HG03565 (cell line): ENCODE data around the gene DIDO1.
A peak's percentile ranks its signal among the peaks of the same experiment; 100 is the strongest.
"Not testable (repeated sequence)": the region's sequence is repeated elsewhere in the genome, so short reads cannot be mapped to it uniquely, and the experiment has no call there.

Experiments
- ATAC-seq: cut with Tn5 transposase; IDR thresholded peaks from one replicate; pipeline ENCODE4 v1.9.1; 2021; ENCODE audit warnings: mild to moderate bottlenecking, moderate library complexity; ENCODE audit not compliant: unreplicated experiment

DIDO1 gene

DNA sequence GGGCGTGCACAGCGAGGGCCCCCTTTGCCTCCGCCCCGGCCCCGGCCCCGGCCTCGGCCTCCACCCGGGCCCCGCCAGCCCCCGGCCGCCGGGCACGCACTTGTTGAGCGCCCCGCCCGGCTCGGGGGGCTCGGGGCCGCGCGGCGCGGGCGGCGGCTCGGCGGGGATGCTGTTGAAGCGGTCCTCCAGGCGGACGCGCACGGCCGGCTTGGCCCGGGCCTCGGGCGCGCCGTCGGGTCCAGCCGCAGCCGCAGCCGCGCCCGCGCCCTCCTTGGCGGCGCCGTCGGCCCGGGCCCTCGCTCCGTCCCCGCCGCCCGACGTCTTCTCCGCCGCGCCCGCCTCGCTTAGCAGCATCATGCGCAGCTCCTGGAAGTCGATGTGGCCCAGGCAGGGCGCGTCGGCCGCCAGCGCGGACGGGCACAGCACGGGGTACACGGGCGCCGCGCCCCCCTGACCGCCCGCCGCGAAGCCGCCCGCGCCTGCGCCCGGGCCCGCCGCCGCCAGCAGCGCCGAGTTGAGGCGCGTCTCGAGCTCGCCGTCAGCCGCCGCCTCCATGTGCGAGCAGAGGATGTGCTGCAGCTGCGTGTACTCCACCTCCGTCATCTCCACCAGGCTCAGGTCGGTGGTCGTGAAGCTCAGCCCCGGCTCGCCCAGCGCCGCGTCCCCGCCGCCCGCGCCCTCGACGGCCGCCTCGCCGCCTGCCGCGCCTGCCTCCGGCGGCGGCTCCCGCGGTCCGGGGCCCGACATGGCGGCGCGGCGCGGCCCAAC lies 65.2 kb downstream of the DIDO1 start:
- peak; percentile 18 for ATAC-seq

DNA sequence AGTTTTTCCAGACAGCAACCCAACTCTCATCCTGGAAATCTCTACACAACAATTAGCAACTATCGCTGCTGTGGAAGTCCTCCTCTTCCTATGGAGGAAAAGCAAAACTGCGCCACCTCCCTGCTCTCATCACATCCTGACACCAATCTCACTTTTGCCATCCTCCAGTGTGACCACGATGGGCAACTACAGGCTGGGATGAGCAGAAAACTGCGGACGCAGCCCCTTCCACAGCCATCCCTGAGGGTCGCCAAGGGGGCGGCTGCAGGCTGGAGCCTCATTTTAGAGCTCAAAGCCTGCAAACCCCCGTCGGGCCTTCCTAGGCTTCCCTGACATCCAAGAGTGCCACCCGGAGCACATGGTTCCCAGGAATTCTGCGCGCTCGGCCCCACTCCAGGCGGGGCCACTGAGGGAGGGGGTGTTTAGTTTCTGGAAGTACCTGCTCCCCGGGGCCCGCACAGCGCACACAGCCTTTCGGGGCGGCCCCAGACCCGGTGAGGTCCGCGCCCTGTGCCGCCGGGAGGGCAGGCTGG lies 65.8 kb downstream of the DIDO1 start:
- ATAC-seq: no peak

DNA sequence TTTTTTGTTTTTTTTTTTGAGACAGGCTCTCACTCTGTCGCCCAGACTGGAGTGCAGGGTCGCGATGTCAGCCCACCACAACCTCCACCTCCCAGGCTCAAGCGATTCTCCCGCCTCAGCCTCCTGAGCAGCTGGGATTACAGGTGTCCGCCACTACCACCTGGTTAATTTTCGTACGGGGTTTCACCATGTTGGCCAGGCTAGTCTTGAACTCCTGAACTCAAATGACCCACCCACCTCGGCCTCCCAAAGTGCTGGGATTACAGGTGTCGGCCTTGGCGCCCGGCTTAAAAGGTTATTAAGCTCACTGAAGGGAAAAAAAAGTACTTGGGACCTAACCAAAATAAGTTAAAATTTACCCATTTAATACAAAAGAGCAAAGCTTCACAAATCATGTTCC lies 66.6 kb downstream of the DIDO1 start:
- ATAC-seq: no peak

DNA sequence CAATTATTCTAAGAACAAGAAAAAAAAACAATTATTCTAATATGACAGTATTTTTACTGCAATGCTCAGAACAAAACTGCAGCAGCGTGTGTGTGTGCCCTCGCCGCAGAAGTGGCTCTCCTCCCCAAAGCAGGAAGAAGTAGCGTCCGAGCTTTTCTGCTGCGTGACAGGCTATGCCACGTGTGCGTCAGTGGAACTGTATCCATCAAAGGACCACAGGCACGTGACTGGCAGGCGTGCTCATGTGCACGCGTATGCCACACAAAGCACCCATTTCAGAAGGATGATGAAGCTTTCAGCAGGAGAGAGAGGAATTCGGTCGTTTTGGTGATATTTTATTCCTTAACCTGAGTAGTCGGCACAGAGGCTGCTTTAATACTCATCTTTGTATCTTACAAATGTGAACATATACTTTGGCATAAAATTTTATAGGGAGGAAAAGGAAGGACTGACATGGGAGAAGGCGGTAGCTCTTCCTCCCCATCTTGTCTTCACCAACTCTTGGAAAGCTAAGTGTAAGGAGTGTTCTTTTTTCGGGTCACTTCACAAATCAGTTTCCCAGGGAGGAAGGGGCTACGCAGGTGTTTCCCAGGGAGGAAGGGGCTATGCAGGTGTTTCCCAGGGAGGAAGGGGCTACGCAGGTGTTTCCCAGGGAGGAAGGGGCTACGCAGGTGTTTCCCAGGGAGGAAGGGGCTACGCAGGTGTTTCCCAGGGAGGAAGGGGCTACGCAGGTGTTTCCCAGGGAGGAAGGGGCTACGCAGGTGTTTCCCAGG lies 68.1 kb downstream of the DIDO1 start:
- no peak for ATAC-seq

DNA sequence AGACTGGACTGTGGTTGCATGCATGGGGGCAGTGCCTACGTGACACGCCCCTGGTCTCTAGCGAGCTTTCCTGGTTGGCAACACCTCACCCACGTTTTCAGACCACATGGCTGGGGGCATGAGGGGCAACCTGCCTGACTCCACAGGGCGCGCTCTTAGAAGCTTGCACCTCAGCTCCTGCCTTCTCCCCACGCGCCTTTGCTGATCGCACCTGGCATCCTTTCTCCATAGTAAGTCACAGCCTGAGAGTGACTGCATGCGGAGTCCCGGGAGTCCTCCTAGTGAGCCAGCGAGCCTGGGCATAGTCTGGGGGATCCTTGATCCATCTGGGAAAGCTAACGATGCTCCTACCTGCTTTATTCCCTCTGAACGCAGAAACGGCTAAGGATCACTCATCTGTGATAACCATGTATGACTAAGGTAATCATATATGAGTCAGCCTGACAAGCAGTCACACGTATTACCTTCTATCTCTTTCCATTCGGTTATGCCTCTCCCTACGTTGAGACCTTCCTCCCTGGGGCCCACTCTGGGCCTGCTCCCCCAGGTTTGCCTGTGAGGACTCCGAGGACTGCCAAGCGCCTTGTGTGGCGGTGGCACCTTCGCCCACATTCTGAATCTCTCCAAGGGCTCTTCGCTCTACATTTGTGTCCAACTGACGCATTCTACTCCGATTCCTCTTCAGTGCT lies 69.2 kb downstream of the DIDO1 start:
- no peak for ATAC-seq

DNA sequence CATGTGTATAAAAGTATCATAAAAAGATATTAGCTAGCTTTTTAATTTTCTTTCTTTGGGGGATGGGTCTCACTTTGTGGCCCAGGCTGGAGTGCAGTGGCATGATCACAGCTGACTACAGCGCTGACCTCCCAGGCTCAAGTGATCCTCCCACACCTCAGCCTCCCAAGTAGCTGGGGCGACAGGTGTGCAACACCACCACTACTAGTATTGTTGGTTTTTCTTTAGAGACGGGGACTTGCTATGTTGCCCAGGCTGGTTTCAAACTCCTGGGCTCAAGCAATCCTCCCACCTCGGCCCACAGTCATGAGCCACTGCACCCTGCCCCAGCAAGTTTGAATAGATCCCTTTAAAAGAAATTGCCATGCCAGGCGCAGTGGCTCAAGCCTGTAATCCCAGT lies 71.2 kb downstream of the DIDO1 start:
- no peak for ATAC-seq

DNA sequence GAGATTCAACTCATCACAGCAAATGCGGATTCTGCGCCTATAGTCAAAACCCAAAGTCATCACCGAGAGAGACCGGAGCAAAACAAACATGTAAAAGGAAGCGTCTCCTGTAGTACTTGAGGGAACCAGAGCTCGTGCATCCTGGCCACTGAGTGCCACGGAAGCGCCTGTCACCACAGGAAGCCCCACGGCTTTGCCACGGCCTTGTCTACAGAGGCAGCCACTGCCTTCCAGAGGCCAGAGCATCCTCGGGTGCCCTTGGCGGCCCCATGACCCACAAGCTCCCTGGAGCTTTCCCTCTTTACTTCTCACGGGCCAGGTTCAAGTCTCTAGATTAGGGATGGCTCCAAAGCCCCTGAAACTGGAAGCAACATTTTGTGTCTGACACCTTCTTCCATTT lies 72.2 kb downstream of the DIDO1 start:
- no peak for ATAC-seq

DNA sequence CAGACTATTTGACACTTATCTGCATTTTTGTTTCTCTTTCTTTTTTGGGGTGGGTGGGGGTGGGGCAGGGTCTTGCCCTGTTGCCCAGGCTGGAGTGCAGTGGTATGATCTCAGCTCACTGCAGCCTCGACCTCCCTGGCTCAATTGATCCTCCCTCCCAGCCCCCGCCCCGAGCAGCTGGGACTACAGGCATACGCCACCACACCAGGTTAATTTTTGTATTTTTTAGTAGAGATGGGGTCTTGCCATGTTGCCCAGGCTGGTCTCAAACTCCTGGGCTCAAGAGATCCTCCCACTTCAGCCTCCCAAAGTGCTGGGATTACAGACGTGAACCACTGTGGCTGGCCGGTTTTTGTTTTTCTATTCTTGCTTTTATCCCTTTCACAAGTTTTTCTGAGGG lies 73.0 kb downstream of the DIDO1 start:
- not testable (repeated sequence) for ATAC-seq

DNA sequence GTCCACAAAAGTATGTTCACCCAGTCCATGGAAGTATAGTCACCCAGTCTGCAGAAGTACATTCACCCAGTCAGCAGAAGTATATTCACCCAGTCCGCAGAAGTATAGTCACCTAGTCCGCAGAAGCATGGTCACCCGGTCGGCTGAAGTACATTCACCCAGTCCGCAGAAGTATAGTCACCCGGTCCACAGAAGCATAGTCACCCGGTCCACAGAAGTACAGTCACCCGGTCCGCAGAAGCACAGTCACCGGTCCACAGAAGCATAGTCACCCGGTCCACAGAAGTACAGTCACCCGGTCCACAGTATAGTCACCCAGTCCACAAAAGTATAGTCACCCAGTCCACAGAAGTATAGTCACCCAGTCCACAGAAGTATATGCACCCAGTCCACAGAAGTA lies 73.5 kb downstream of the DIDO1 start:
- ATAC-seq: no peak

DNA sequence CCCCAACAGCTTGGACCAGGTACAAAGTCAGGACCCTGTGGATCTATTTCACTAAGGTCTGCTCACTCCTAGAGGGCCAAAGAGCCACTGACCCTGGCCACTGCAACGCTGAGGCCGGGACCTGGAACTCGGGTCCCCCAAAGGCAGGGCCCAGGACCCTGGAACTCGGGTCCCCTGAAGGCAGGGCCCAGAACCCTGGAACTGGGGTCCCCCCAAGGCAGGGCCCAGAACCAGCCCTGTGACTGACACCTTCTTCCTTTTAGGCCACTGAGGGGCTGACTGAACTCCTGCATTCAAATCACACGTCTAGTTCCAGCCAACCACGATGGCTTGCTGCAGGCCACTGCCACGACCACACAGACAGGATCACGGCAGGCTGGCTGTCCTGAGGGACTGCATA lies 74.1 kb downstream of the DIDO1 start:
- ATAC-seq: no peak

DNA sequence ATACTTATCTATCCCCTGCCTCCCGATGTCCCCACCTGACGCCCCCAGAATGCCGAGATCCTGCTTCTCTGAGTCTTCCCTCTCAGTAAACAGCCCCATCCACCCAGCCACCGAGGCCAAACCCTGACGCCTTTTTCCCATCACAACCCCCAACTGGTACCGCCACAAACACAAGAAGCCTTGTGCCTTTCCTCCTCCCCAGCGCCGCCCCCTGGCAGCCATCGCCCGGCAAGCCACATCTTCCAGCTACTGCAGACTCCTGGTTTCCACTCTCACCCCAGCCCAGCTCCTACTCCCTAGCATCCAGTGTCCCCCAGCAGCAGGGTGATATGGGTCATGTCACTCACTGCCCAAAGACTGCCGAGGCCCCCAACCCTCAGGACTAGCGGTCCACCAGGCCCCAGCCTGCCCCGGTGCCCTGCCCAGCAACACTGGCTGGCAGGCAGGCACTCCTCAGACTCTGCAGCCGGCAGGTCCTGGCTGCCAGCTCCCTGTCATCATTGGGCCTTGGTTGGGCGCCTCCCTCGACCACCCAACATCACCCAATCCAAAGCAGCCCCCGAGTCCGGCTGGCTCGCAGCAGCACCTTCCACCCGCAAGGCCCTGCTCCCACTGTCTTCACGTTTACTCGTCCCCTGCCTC lies 75.9 kb downstream of the DIDO1 start:
- no peak for ATAC-seq

DNA sequence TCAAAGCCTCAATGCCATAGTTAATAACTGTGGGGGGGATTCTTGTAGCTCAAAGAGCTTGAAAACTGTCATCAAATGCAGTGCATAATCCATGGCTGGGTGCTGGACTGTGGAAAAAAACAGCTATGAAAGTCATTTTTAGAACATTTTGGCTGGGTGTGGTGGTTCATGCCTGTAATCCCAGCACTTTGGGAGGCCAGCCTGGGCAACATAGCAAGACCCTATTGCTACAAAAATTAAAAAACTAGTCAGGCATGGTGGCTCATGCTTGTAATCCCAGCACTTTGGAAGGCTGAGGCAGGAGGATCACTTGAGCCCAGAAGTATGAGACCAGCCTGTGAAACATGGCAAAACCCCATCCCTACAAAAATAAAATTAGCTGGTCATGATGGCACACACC lies 76.9 kb downstream of the DIDO1 start:
- ATAC-seq: no peak

DNA sequence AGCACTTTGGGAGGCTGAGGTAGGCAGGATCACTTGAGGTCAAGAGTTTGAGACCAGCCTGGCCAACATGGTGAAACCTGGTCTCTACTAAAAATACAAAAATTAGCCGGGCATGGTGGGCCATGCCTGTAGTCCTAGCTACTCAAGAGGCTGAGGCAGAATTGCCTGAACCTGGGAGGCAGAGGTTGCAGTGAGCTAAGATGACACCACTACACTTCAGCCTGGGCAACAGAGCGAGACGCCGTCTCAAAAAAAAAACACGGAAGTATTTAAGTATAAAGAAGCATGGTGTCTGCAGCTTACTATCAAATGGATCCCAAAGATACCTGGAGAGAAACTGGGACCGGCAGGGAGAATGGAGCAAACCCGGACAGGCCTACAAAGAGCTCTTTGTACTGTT lies 77.4 kb downstream of the DIDO1 start:
- not testable (repeated sequence) for ATAC-seq

DNA sequence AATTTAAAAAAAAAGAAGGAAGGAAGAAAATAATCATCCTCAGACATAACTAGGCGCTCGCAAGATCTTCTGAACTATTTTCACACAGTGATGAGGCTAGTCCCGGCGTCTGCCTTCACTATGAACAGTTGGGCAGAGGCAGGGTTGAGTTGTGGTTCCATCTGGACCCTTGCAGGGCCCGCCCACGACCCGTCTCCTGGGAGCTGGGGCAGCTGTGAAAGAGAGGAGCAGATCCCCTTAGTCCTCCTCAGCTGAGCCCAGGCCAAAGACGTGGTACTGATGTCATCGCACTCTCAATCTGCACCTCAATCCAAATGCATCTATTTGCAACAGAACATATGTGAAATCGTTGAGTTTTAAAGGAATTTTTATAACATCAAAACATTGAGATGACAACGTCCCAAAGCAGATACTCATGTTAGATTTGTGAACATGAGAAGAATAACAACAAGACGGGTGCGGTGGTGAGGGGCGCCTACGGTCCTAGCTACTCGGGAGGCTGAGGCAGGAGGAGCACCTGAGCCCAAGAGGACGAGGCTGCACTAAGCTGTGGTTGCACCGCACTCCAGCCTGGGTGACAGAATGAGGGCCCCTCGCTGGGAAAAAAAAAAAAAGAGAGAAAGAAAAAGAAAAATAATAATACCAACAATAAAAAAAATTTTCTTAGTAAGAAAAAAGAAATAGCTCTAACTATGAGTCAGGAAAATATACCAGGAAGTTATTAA lies 80.0 kb downstream of the DIDO1 start:
- ATAC-seq: no peak

DNA sequence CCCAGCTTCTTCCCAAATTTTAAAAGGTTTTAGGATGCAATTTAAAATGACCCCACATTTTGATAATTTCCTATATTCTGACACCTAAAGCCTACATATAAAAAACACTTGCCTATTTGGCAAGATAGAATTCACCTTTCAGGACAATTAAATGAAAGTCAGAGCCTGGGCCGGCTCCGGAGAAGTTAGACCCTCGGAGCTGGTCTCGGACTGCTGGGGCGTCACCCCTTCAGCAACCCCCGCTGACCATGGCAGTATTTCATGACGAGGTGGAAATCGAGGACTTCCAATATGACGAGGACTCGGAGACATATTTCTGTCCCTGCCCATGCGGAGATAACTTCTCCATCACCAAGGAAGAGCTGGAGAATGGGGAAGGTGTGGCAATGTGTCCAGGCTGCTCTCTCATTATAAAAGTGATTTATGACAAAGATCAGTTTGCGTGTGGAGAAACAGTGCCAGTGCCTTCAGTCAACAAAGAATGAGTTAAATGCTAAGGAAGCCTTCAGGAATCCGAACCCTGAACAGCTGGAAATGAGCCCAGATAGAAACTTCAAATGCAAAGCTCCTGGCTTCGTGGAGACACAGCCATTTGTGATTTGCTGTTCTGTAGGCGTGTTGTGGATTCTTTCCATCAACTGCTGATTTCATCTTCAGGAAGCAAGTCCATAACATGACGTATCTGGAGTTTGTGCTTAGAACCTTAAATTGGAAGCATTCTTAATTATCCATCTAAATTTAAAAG lies 80.7 kb downstream of the DIDO1 start:
- no peak for ATAC-seq

DNA sequence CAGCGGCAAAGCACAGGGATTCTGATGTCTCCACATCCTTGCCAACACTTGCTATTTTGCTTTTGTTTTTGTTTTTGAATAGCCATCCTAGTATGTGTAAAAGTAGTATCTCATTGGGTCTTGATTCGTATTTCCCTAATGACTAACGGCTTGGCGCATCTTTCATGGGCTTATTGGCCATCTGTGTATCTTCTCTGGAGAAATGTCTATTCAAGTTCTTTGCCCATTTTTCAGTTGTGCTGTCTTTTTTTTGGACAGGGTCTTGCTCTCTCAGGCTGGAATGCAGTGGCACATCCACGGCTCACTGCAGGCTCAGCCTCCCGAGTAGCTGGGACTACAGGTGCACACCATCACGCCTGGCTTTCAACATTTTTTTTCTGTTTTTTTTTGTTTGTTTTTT lies 82.1 kb downstream of the DIDO1 start:
- ATAC-seq: no peak

DNA sequence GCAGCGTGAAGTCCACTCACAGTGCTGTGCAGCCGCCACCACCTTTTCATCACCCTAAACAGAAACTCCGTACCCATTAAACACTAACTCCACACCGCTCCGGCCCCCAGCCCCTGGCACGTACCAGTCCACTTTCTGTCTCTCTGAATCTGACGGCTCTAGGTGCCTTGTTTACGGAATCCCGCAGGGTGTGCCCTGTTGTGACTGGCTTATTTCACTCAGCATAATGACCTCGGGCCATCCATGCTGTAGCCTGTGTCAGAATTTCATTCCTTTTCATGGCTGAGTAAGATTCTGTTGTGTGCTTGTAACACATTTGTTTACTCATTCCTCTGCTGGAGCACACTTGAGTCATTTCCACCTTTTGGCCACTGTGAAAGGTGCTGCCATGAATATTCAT lies 82.6 kb downstream of the DIDO1 start:
- no peak for ATAC-seq

DNA sequence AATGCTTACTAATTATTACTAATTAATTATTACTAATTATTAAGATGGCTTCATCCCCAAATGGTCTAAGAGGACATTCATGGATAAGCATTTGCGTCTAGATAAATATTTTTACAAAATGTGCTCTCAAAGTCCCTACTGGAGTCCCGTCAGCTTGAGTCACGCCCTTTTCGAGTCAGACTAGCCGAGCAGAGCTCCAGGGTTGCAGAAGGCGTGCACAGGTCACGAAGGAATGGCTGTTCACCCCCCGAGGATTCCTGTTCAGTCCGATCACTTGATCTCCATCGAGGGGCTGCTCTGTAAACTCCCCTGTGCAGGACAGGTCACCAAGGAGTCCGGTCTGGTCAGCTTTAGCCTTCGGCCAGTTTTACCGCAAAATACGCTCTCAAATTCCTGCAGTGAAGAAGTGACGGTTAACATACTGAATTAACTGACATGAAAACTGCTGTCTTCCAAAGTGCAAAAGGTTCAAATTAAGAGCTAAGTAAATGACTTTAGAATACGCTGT lies 84.5 kb downstream of the DIDO1 start:
- ATAC-seq: no peak
